K562 (cell line): ENCODE measurements around the gene SGSM2. TPM values are rescaled to one million over a fixed set of nuclear protein-coding genes. Genes with fewer than 3 reads are reported as not detected.

ENCODE experiments used
- ATAC-seq: fragments of 200-7000 bp; cut with Tn5 transposase; 3 replicates; pipeline ENCODE4 v1.9.1; 2020; ENCODE audit warnings: moderate library complexity
- BruUV-seq: library from RNA; stranded (reverse); fragments of 400-500 nt; replicated peaks from 2 replicates; lab custom pipeline; 2021; lab: Mats Ljungman, UMichigan
- CTCF ChIA-PET: fragments of 300-600 bp; formaldehyde crosslinking; extraction: SDS; loops from one replicate; lab custom pipeline; 2021; ENCODE audit warnings: low intra/inter-chr PET ratio; lab: Yijun Ruan, JAX
- POLR2A ChIA-PET: fragments of 300-600, 350-650 bp; sonication (Branson Sonifier 250); formaldehyde crosslinking; extraction: SDS; loops from one replicate; lab custom pipeline; 2021; ENCODE audit warnings: antibody characterized with exemption, inconsistent platforms; lab: Yijun Ruan, JAX
- DNase-seq, 4 experiments: peaks; one replicate each; pipeline versions ENCODE4 v3.0.0 to v3.0.0-alpha.2; 2011 to 2018; ENCODE audit warnings: low spot score in 3 of 4, mixed read lengths in 3 of 4; ENCODE audit errors: extremely low read depth in 1 of 4
- FAIRE-seq: peaks from 2 replicates; lab custom pipeline; 2011; peaks lifted over from hg19 to GRCh38; lab: Jason Lieb, UNC
- H2AFZ ChIP-seq: 2 replicates; pipeline ENCODE4 v1.6.0; 2011; ENCODE audit warnings: low read depth, low read length, control low read depth, inconsistent platforms
- H3K27ac ChIP-seq: fragments of 200-600 bp; 3 replicates; pipeline ENCODE4 v1.8.0; 2011; ENCODE audit warnings: low read depth, mild to moderate bottlenecking, control low read depth, inconsistent platforms, low read length, moderate library complexity, mixed read lengths; ENCODE audit errors: extremely low read depth
- H3K27me3 ChIP-seq, 2 experiments: fragments of 300-600 bp in 1 of 2; 2 replicates in 1 of 2; 3 replicates in 1 of 2; pipeline versions ENCODE4 v1.6.0 to v1.8.0; 2011; ENCODE audit warnings: inconsistent platforms in 2 of 2, low read length in 2 of 2, mild to moderate bottlenecking in 1 of 2, mixed read lengths in 1 of 2, moderate library complexity in 1 of 2; ENCODE audit not compliant: control insufficient read depth in 2 of 2, insufficient read depth in 2 of 2
- H3K36me3 ChIP-seq: fragments of 300-600 bp; 3 replicates; pipeline ENCODE4 v1.8.0; 2011; ENCODE audit warnings: mild to moderate bottlenecking, low read length, inconsistent platforms; ENCODE audit not compliant: control insufficient read depth, insufficient read depth
- H3K4me1 ChIP-seq, 2 experiments: fragments of 200-600 bp in 1 of 2; replicated peaks in 1 of 2; 2 replicates in 1 of 2; 3 replicates in 1 of 2; pipeline versions ENCODE4 v1.5.1 to v1.8.0; 2011; ENCODE audit warnings: inconsistent platforms in 2 of 2, low read length in 2 of 2, mild to moderate bottlenecking in 1 of 2, mixed read lengths in 1 of 2, moderate library complexity in 1 of 2; ENCODE audit not compliant: control insufficient read depth in 2 of 2, insufficient read depth in 2 of 2
- H3K4me2 ChIP-seq: 2 replicates; pipeline ENCODE4 v1.6.1; 2011; ENCODE audit warnings: low read length, control low read depth, inconsistent platforms, mixed read lengths; ENCODE audit not compliant: insufficient read depth
- H3K4me3 ChIP-seq: fragments of 200-600 bp; sonication (generic), shearing (Covaris generic); 2 replicates; pipeline ENCODE4 v1.5.1; 2016; ENCODE audit warnings: control low read depth, inconsistent platforms
- H3K79me2 ChIP-seq: fragments of 200-600 bp; 3 replicates; pipeline ENCODE4 v1.8.0; 2011; ENCODE audit warnings: low read length, inconsistent platforms; ENCODE audit not compliant: control insufficient read depth, insufficient read depth
- H3K9ac ChIP-seq, 2 experiments: 2 replicates each; pipeline versions ENCODE4 v1.6.0 to v1.6.1; 2011; ENCODE audit warnings: low read depth in 2 of 2, low read length in 2 of 2, control low read depth in 1 of 2, inconsistent platforms in 1 of 2, mild to moderate bottlenecking in 1 of 2, mixed read lengths in 1 of 2; ENCODE audit not compliant: insufficient read depth in 1 of 2
- H3K9me1 ChIP-seq: one replicate; pipeline ENCODE4 v1.6.0; 2011; ENCODE audit warnings: inconsistent platforms, mild to moderate bottlenecking, low read length, moderate library complexity; ENCODE audit not compliant: control insufficient read depth, insufficient read depth
- H3K9me3 ChIP-seq: replicated peaks from 2 replicates; pipeline ENCODE4 v1.5.1; 2011; ENCODE audit warnings: low read depth, low read length, inconsistent platforms; ENCODE audit not compliant: control insufficient read depth, insufficient read depth
- H4K20me1 ChIP-seq: replicated peaks from 2 replicates; pipeline ENCODE4 v1.6.1; 2011; ENCODE audit warnings: low read length, inconsistent platforms, mixed read lengths; ENCODE audit not compliant: control insufficient read depth, insufficient read depth
- ATF1 ChIP-seq, 2 experiments: fragments of 450-650 bp in 1 of 2; IDR thresholded peaks; 2 replicates each; pipeline ENCODE4 v1.6.1; 2016; ENCODE audit warnings: missing compliant biosample characterization in 1 of 2, missing genetic modification characterization in 1 of 2
- MAFF ChIP-seq: IDR thresholded peaks from 2 replicates; pipeline ENCODE4 v1.6.1; 2012; ENCODE audit warnings: low read length, improper control_type of control experiment
- NFIX ChIP-seq: fragments of 250-450 bp; sonication (Bioruptor Pico); IDR thresholded peaks from 2 replicates; pipeline ENCODE4 v1.4.0; 2020; ENCODE audit warnings: low read depth, mild to moderate bottlenecking, moderate library complexity
- PTRF ChIP-seq: fragments of 450-650 bp; IDR thresholded peaks from 2 replicates; pipeline ENCODE4 v1.6.1; 2016; ENCODE audit warnings: mild to moderate bottlenecking, missing genetic modification characterization, missing compliant biosample characterization
- RBM22 ChIP-seq: fragments of 200-400 bp; formaldehyde crosslinking; IDR thresholded peaks from 2 replicates; pipeline ENCODE4 v1.6.1; 2018; ENCODE audit warnings: low read length, low read depth; ENCODE audit not compliant: poor library complexity, severe bottlenecking
- SMAD3 ChIP-seq: fragments of 450-650 bp; formaldehyde crosslinking; conservative IDR thresholded peaks from 2 replicates; pipeline ENCODE4 v1.4.0; 2020; ENCODE audit warnings: mild to moderate bottlenecking
- TAF15 ChIP-seq: fragments of 200-400 bp; formaldehyde crosslinking; IDR thresholded peaks from 2 replicates; pipeline ENCODE4 v1.6.1; 2017; ENCODE audit warnings: mild to moderate bottlenecking, low read depth, low read length, moderate library complexity
- U2AF2 ChIP-seq: fragments of 200-400 bp; formaldehyde crosslinking; optimal IDR thresholded peaks from 2 replicates; pipeline ENCODE3; 2017; ENCODE audit warnings: low read depth, mild to moderate bottlenecking, low read length
- ZBTB7A ChIP-seq: IDR thresholded peaks from 2 replicates; pipeline ENCODE4 v1.6.1; 2011; ENCODE audit warnings: low read depth, mild to moderate bottlenecking, low read length, moderate library complexity, borderline replicate concordance; ENCODE audit not compliant: control insufficient read depth
- ZC3H4 ChIP-seq: sonication (generic); formaldehyde crosslinking; IDR thresholded peaks from 2 replicates; pipeline ENCODE4 v1.9.0; 2021; ENCODE audit warnings: missing genetic modification reagents, borderline replicate concordance
- ZNF121 ChIP-seq: sonication (generic); formaldehyde crosslinking; conservative IDR thresholded peaks from 2 replicates; pipeline ENCODE4 v1.8.0; 2022; ENCODE audit warnings: missing genetic modification reagents
- ZNF140 ChIP-seq: fragments of 250-450 bp; sonication (Bioruptor Pico); IDR thresholded peaks from 2 replicates; pipeline ENCODE4 v1.8.0; 2021; ENCODE audit warnings: moderate library complexity, mild to moderate bottlenecking, inconsistent platforms
- ZNF174 ChIP-seq: fragments of 250-450 bp; sonication (Bioruptor Pico); IDR thresholded peaks from 2 replicates; pipeline ENCODE4 v1.4.0; 2020; ENCODE audit warnings: mild to moderate bottlenecking
- ZNF184 ChIP-seq: sonication (generic); formaldehyde crosslinking; IDR thresholded peaks from 2 replicates; pipeline ENCODE4 v1.5.0; 2020; ENCODE audit warnings: missing genetic modification reagents
- ZNF583 ChIP-seq: fragments of 250-450 bp; sonication (Bioruptor Pico); IDR thresholded peaks from 2 replicates; pipeline ENCODE4 v1.4.0; 2020
- ZNF586 ChIP-seq: fragments of 450-650 bp; formaldehyde crosslinking; conservative IDR thresholded peaks from 2 replicates; pipeline ENCODE4 v1.4.0; 2020; ENCODE audit warnings: mild to moderate bottlenecking, moderate library complexity
- ZNF668 ChIP-seq: fragments of 250-450 bp; sonication (Bioruptor Pico); IDR thresholded peaks from 2 replicates; pipeline ENCODE4 v1.8.0; 2022; ENCODE audit warnings: mild to moderate bottlenecking, inconsistent platforms
- WGBS: fragments of 100-300 bp; shearing (Covaris generic); methylation state at CpG from one replicate; pipeline ENCODE4 v1.1.6; 2016; ENCODE audit warnings: low coverage, mixed read lengths; ENCODE audit not compliant: insufficient coverage; ENCODE audit errors: missing lambda C conversion rate; 5-methylcytosine and 5-hydroxymethylcytosine counted together
- in situ Hi-C: fragments of 300-500 bp; cut with MboI; formaldehyde crosslinking; loops from 4 replicates; pipeline ENCODE4 v1.15.0; 2018; ENCODE audit warnings: inconsistent platforms, mixed read lengths
- intact Hi-C: fragments of 100-400 bp; cut with micrococcal nuclease; formaldehyde crosslinking; loops from 2 replicates; pipeline ENCODE4 v1.14.2; 2022
- polyA plus RNA-seq, 8 experiments: library from polyadenylated mRNA; depleted of rRNA in 4 of 8; stranded (reverse) in 5 of 8; unstranded in 3 of 8; fragments of >200 nt; fragmentation: Nextera tagmentation in 2 of 8; fragmentation: Illumina TruSeq in 1 of 8; extraction: Ambion mirVana in 2 of 8; extraction: Trizol in 1 of 8; gene quantifications; 2 replicates each; pipeline versions ENCODE4 v1.2.1 to v1.2.3, GENCODE V29; 2011 to 2014; ENCODE audit warnings: inconsistent platforms in 1 of 8, missing spikeins in 1 of 8
- total RNA-seq, 7 experiments: library from RNA; depleted of rRNA in 6 of 7; stranded (reverse); fragments of >200 nt in 6 of 7; fragmentation: Illumina TruSeq in 2 of 7; extraction: Trizol in 2 of 7; gene quantifications; 2 replicates each; pipeline versions ENCODE4 v1.2.1 to v1.2.3, GENCODE V29; 2011 to 2021; ENCODE audit warnings: low replicate concordance in 1 of 7
- TF ChIP-seq, protein P1 (sequence below), 2 experiments: fragments of 450-650 bp in 1 of 2; sonication (generic) in 1 of 2; formaldehyde crosslinking; conservative IDR thresholded peaks; 2 replicates each; pipeline versions ENCODE4 v1.4.0 to v1.8.1; 2020 to 2022; ENCODE audit warnings: mild to moderate bottlenecking in 1 of 2, missing genetic modification reagents in 1 of 2
- TF ChIP-seq, protein P2 (sequence below): sonication (generic); formaldehyde crosslinking; IDR thresholded peaks from 2 replicates; pipeline ENCODE4 v1.8.0; 2023; ENCODE audit warnings: missing genetic modification reagents, mild to moderate bottlenecking, borderline replicate concordance

SGSM2 gene
- total and polyA plus RNA-seq, 9 of the 15 experiments (the other 6 are each of a cell fraction or from before 2014, with no cell fraction given), result 0.20 to 26.3 (median 14.8) TPM

DNA sequence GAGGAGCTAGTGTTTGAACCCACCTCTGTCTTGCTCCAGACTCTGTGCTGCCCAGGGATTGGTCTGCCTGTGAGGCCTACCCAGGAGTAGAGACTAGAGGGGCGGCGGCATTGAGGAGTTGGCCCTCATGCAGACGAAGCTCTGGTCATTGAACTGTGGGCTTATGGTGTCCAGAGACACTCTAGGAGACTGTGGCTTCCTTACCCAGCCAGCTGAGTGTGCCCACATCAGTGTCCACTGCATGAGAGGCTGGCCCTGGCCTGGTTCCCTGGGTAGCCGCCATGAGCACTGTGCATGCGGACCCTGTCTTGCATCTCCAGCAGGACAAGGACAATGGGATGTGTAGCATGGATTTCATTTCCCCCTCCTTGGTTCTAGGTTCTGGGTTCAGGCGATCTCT is 14.0 kb downstream of the SGSM2 start:
- H3K27me3 ChIP-seq, result no peaks in the 10 kb centered on the region
- no peak overlapping the region for H3K4me3 ChIP-seq
- intact Hi-C loops, result loop anchor here (5.0 kb wide), 1 partner anchor 299 kb away; no protein-coding TSS in a partner anchor
- H3K36me3 ChIP-seq, result no peaks in the 10 kb centered on the region
- no peak for DNase-seq
- BruUV-seq, result no TSS peak
- H3K9me1 ChIP-seq, result no peaks in the 10 kb centered on the region
- in situ Hi-C loops, result no loop called here
- FAIRE-seq, result no peak
- H3K27ac ChIP-seq, result no peak overlapping the region
- WGBS, result 88% methylated on average over 5 of the region's 6 CpGs
- H2AFZ ChIP-seq, result no peak overlapping the region
- H3K4me1 ChIP-seq, result peaks cover 0 to 8% of the 10 kb centered on the region in 2 experiments; a peak in 2 of 5 replicates
- no peak for ATAC-seq
- no peak overlapping the region for H3K9ac ChIP-seq
- H4K20me1 ChIP-seq, result no peaks in the 10 kb centered on the region
- no peak overlapping the region for H3K4me2 ChIP-seq
- CTCF ChIA-PET, result no interaction called here
- no peaks in the 10 kb centered on the region for H3K79me2 ChIP-seq
- no peaks in the 10 kb centered on the region for H3K9me3 ChIP-seq
- POLR2A ChIA-PET, result interaction anchor here (1.1 kb wide), 1 partner anchor 10 kb away, joined by 3 read pairs; no protein-coding TSS in a partner anchor
- TF ChIP-seq MAFF (no peak), ZNF583 (no peak), ATF1 (CRISPR knock-in tag; IDR thresholded peaks at IDR 0.05) (no peak), ATF1 (tag; IDR thresholded peaks at IDR 0.05) (no peak), ZNF586 (CRISPR knock-in tag) (no peak), U2AF2 (no peak), ZNF121 (CRISPR knock-in tag) (no peak), ZC3H4 (CRISPR knock-in tag) (no peak), TAF15 (no peak), ZNF668 (no peak), ZBTB7A (no peak), ZNF184 (CRISPR knock-in tag) (no peak), NFIX (CRISPR knock-in tag) (no peak), ZNF140 (CRISPR knock-in tag) (no peak), ZNF174 (CRISPR knock-in tag) (no peak), PTRF (tag) (no peak), SMAD3 (no peak), RBM22 (no peak)
- TF ChIP-seq, protein P1, sequence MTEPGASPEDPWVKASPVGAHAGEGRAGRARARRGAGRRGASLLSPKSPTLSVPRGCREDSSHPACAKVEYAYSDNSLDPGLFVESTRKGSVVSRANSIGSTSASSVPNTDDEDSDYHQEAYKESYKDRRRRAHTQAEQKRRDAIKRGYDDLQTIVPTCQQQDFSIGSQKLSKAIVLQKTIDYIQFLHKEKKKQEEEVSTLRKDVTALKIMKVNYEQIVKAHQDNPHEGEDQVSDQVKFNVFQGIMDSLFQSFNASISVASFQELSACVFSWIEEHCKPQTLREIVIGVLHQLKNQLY (CRISPR knock-in tag; conservative IDR thresholded peaks at IDR 0.05), result no peak
- TF ChIP-seq, protein P2, sequence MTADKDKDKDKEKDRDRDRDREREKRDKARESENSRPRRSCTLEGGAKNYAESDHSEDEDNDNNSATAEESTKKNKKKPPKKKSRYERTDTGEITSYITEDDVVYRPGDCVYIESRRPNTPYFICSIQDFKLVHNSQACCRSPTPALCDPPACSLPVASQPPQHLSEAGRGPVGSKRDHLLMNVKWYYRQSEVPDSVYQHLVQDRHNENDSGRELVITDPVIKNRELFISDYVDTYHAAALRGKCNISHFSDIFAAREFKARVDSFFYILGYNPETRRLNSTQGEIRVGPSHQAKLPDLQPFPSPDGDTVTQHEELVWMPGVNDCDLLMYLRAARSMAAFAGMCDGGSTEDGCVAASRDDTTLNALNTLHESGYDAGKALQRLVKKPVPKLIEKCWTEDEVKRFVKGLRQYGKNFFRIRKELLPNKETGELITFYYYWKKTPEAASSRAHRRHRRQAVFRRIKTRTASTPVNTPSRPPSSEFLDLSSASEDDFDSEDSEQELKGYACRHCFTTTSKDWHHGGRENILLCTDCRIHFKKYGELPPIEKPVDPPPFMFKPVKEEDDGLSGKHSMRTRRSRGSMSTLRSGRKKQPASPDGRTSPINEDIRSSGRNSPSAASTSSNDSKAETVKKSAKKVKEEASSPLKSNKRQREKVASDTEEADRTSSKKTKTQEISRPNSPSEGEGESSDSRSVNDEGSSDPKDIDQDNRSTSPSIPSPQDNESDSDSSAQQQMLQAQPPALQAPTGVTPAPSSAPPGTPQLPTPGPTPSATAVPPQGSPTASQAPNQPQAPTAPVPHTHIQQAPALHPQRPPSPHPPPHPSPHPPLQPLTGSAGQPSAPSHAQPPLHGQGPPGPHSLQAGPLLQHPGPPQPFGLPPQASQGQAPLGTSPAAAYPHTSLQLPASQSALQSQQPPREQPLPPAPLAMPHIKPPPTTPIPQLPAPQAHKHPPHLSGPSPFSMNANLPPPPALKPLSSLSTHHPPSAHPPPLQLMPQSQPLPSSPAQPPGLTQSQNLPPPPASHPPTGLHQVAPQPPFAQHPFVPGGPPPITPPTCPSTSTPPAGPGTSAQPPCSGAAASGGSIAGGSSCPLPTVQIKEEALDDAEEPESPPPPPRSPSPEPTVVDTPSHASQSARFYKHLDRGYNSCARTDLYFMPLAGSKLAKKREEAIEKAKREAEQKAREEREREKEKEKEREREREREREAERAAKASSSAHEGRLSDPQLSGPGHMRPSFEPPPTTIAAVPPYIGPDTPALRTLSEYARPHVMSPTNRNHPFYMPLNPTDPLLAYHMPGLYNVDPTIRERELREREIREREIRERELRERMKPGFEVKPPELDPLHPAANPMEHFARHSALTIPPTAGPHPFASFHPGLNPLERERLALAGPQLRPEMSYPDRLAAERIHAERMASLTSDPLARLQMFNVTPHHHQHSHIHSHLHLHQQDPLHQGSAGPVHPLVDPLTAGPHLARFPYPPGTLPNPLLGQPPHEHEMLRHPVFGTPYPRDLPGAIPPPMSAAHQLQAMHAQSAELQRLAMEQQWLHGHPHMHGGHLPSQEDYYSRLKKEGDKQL, result no peak
